Cardiac atrium fibroblast (primary cell): ENCODE measurements around the gene HTN1. TPM values are rescaled to one million over a fixed set of nuclear protein-coding genes. Genes with fewer than 3 reads are reported as not detected.

Experiments
- total RNA-seq: library from RNA; depleted of rRNA; stranded (reverse); fragments of >200 nt; gene quantifications from 2 replicates; pipeline ENCODE4 v1.2.3, GENCODE V29; 2015

HTN1 gene
- not detected in 2 replicates for total RNA-seq

GRCh38 chr4:70050138-70050537 lies at the start of gene HTN1:
Gene HTN1, plus strand, starts transcription at chr4:70050438. Its CDS starts 2,639 bp downstream, at chr4:70053077.

DNA sequence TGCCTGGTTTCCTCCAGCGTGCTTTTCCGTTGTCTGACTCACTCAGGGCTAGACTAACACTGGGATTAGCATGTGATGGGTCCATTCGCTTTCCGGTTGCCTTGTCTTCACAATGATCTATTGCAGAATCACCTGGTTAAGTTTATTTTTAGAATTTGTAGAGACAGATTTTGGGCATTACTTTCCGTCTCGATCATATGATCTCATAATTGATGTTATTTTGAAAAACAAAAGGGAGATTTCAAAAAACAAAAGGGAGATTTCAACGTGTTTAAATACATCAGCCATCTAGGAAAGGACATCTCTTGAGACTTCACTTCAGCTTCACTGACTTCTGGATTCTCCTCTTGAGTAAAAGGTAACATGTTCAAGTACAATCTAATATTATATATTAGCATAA lies 22.1 kb upstream of the HTN1 start, which contains the start of gene HTN3:
Gene HTN3, plus strand, starts transcription at position 301 of the 400 bp plus-strand sequence. CDS start 2,282 bp downstream, outside the sequence.

Other genes with a start within 250 kb of the HTN1 start
- gene SULT1E1, start 190.3 kb upstream of the HTN1 start, total RNA-seq, result 9.6 and 10.2 TPM in 2 replicates
- gene CSN1S1, start 119.4 kb upstream of the HTN1 start, total RNA-seq, result not detected in 2 replicates
- gene CSN2, start 84.7 kb upstream of the HTN1 start, total RNA-seq, result not detected in 2 replicates
- gene STATH, start 54.5 kb upstream of the HTN1 start, total RNA-seq, result not detected in 2 replicates
- gene HTN3, start 22.0 kb upstream of the HTN1 start, total RNA-seq, result not detected in 2 replicates
- gene PRR27, start 103.8 kb downstream of the HTN1 start, total RNA-seq, result not detected in 2 replicates
- not detected in 2 replicates for gene ODAM, start 145.3 kb downstream of the HTN1 start, total RNA-seq
- gene FDCSP, start 175.7 kb downstream of the HTN1 start, total RNA-seq, result not detected in 2 replicates
- gene CSN3, start 192.2 kb downstream of the HTN1 start, total RNA-seq, result not detected in 2 replicates